Measurements from ENCODE around the gene FBXL16.

Gene FBXL16

GRCh38 chr16:682493-683395, 22.9 kb downstream of the FBXL16 start:
- Mint-ChIP-seq H3K4me1 (peaks cover 56% of the 10 kb centered on the region), H3K4me3 (peak overlapping the region; percentile 84), H3K9me3 (no peaks in the 10 kb centered on the region), H3K27me3 (no peaks in the 10 kb centered on the region), H3K36me3 (peaks cover 25% of the 10 kb centered on the region), H3K27ac (peak overlapping the region; percentile 81)
- ATAC-seq, result no peak

GRCh38 chr16:681746-682427, 23.7 kb downstream of the FBXL16 start:
- no peak overlapping the region for H3K27ac Mint-ChIP-seq
- peaks cover 56% of the 10 kb centered on the region for H3K4me1 Mint-ChIP-seq
- H3K9me3 Mint-ChIP-seq, result no peaks in the 10 kb centered on the region
- no peaks in the 10 kb centered on the region for H3K27me3 Mint-ChIP-seq
- H3K36me3 Mint-ChIP-seq, result peaks cover 25% of the 10 kb centered on the region
- peak overlapping the region; percentile 84 for H3K4me3 Mint-ChIP-seq
- no peak for ATAC-seq

GRCh38 chr16:680967-681745, 24.4 kb downstream of the FBXL16 start:
- peaks cover 56% of the 10 kb centered on the region for H3K4me1 Mint-ChIP-seq
- H3K9me3 Mint-ChIP-seq, result no peaks in the 10 kb centered on the region
- H3K27ac Mint-ChIP-seq, result peak overlapping the region; percentile 67
- H3K36me3 Mint-ChIP-seq, result peaks cover 21% of the 10 kb centered on the region
- ATAC-seq, result no peak
- H3K4me3 Mint-ChIP-seq, result peak overlapping the region; percentile 84
- no peaks in the 10 kb centered on the region for H3K27me3 Mint-ChIP-seq

GRCh38 chr16:680625-680945, 25.0 kb downstream of the FBXL16 start:
- Mint-ChIP-seq H3K4me3 (peak overlapping the region; percentile 84), H3K9me3 (no peaks in the 10 kb centered on the region), H3K36me3 (peaks cover 18% of the 10 kb centered on the region), H3K27me3 (peaks cover 2% of the 10 kb centered on the region), H3K27ac (peak overlapping the region; percentile 67), H3K4me1 (peaks cover 56% of the 10 kb centered on the region)
- ATAC-seq, result no peak

- Mint-ChIP-seq H3K4me3 (peak within 1 kb of the TSS; percentile 84), H3K36me3 (peaks cover 19% of the 10 kb centered on the region), H3K4me1 (peaks cover 58% of the 10 kb centered on the region), H3K9me3 (no peaks in the 10 kb centered on the region), H3K27ac (peak within 1 kb of the TSS; percentile 67), H3K27me3 (peaks cover 8% of the 10 kb centered on the region)
- ATAC-seq, result peak; percentile 67
Observed at GRCh38 chr16:679814-680624, 25.6 kb downstream of the FBXL16 start, which contains the start of gene STUB1. TSS of gene STUB1 (plus strand) at chr16:680410. CDS start at chr16:680526, 116 bp downstream.

- peaks cover 25% of the 10 kb centered on the region for H3K36me3 Mint-ChIP-seq
- no peaks in the 10 kb centered on the region for H3K9me3 Mint-ChIP-seq
- peak overlapping the region; percentile 67 for H3K27ac Mint-ChIP-seq
- no peak for ATAC-seq
- H3K4me1 Mint-ChIP-seq, result peaks cover 54% of the 10 kb centered on the region
- H3K4me3 Mint-ChIP-seq, result peak overlapping the region; percentile 69
- peaks cover 13% of the 10 kb centered on the region for H3K27me3 Mint-ChIP-seq
Observed at GRCh38 chr16:678858-679813, 26.5 kb downstream of the FBXL16 start.

GRCh38 chr16:678209-678857, 27.3 kb downstream of the FBXL16 start:
- no peak for ATAC-seq
- H3K36me3 Mint-ChIP-seq, result peaks cover 28% of the 10 kb centered on the region
- H3K4me3 Mint-ChIP-seq, result peak overlapping the region; percentile 11
- H3K4me1 Mint-ChIP-seq, result peaks cover 51% of the 10 kb centered on the region
- H3K27ac Mint-ChIP-seq, result no peak overlapping the region
- no peaks in the 10 kb centered on the region for H3K9me3 Mint-ChIP-seq
- peaks cover 13% of the 10 kb centered on the region for H3K27me3 Mint-ChIP-seq

GRCh38 chr16:677316-678190, 28.0 kb downstream of the FBXL16 start:
- Mint-ChIP-seq H3K36me3 (peaks cover 27% of the 10 kb centered on the region), H3K4me3 (no peak overlapping the region), H3K27me3 (peaks cover 13% of the 10 kb centered on the region), H3K4me1 (peaks cover 43% of the 10 kb centered on the region), H3K27ac (no peak overlapping the region), H3K9me3 (no peaks in the 10 kb centered on the region)
- ATAC-seq, result no peak

- no peaks in the 10 kb centered on the region for H3K9me3 Mint-ChIP-seq
- peaks cover 13% of the 10 kb centered on the region for H3K27me3 Mint-ChIP-seq
- peaks cover 38% of the 10 kb centered on the region for H3K4me1 Mint-ChIP-seq
- ATAC-seq, result no peak
- peaks cover 22% of the 10 kb centered on the region for H3K36me3 Mint-ChIP-seq
- H3K4me3 Mint-ChIP-seq, result no peak overlapping the region
- no peak overlapping the region for H3K27ac Mint-ChIP-seq
Observed at GRCh38 chr16:676913-677312, 28.7 kb downstream of the FBXL16 start.

GRCh38 chr16:676565-676902, 29.1 kb downstream of the FBXL16 start:
- Mint-ChIP-seq H3K27me3 (peaks cover 13% of the 10 kb centered on the region), H3K36me3 (peaks cover 22% of the 10 kb centered on the region), H3K9me3 (no peaks in the 10 kb centered on the region), H3K4me1 (peaks cover 34% of the 10 kb centered on the region), H3K4me3 (no peak overlapping the region), H3K27ac (no peak overlapping the region)
- no peak for ATAC-seq

- Mint-ChIP-seq H3K9me3 (no peaks in the 10 kb centered on the region), H3K36me3 (peaks cover 26% of the 10 kb centered on the region), H3K4me3 (no peak overlapping the region), H3K27ac (no peak overlapping the region), H3K4me1 (peaks cover 29% of the 10 kb centered on the region), H3K27me3 (peaks cover 13% of the 10 kb centered on the region)
- ATAC-seq, result no peak
Observed at GRCh38 chr16:675884-676564, 29.6 kb downstream of the FBXL16 start.
